GM12873 (cell line): Measurements from ENCODE around the gene MAJIN.
A peak's percentile ranks its signal among the peaks of the same experiment; 100 is the strongest.

ENCODE experiments used
- TF ChIP-seq, protein P1 (sequence below): IDR thresholded peaks from 2 replicates; pipeline ENCODE4 v1.5.1; 2012; ENCODE audit warnings: low read depth, mild to moderate bottlenecking, moderate library complexity, low read length, control low read depth; ENCODE audit not compliant: insufficient read depth; ENCODE audit errors: missing control alignments

MAJIN gene, protein sequence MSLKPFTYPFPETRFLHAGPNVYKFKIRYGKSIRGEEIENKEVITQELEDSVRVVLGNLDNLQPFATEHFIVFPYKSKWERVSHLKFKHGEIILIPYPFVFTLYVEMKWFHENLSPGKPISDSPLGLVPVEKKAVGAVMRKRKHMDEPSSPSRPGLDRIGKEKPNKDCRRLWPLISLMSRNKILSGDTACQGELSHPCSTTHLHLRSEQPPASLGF

DNA sequence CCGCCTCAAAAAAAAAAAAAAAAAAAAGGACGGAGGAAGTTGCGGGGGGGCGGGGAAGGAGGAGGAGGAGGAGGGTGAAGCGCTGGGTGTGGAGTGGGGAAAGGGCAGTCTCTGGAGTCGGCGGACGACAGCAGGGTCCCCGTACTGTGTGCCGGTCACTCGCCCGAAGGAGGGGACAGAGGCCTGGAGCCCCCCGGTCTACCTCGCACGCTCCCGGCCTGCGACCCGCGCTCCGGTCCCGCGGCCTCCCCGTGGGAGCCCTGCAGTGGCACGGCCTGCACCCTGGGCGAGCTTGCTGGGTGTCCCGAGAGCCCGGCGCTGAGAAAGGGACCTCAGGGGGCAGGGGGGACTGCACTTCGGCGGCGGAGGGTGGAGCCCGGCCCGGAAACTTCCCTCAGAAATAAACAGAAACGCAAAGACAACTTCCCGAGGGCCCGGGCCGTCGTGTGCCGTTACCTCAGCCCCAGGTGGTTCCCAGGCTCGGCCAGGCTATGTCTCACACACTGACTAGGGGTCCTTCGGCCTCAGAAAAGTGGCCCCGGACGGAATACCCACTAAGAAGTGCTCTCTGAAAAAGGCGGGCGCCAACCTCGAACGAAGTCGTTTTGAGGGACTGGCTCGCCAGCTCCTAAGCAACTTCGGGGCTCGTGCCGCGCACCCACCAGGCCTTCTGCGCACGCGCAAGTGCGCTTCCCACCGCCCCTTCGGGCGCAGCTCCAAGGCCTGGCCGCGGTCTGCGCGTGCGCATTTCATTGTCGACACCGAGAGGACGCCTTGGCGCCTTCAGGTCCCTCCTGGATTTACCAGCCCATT, at the start of gene MAJIN:
TSS of gene MAJIN (minus strand) at position 688 of the 813 bp plus-strand sequence. CDS start 12,703 bp downstream, outside the sequence.
- TF ChIP-seq, protein P1, sequence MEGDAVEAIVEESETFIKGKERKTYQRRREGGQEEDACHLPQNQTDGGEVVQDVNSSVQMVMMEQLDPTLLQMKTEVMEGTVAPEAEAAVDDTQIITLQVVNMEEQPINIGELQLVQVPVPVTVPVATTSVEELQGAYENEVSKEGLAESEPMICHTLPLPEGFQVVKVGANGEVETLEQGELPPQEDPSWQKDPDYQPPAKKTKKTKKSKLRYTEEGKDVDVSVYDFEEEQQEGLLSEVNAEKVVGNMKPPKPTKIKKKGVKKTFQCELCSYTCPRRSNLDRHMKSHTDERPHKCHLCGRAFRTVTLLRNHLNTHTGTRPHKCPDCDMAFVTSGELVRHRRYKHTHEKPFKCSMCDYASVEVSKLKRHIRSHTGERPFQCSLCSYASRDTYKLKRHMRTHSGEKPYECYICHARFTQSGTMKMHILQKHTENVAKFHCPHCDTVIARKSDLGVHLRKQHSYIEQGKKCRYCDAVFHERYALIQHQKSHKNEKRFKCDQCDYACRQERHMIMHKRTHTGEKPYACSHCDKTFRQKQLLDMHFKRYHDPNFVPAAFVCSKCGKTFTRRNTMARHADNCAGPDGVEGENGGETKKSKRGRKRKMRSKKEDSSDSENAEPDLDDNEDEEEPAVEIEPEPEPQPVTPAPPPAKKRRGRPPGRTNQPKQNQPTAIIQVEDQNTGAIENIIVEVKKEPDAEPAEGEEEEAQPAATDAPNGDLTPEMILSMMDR, result no peak

DNA sequence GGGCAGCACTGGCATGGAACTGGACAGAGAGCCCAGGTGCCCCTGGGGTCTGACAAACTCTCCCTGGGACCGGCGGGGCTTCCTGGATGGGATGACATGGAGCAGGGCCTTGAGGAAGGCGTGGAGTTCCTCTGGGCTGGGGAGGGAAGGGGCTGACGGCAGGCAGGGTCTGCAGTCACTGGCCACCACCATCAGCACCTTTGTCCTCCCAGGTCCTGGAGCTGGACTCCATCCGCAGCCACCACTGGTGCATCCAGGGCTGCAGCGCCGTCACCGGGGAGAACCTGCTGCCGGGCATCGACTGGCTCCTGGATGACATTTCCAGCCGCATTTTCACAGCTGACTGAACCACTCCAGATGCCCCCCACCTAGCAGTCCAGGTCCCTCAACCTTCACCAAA, 49.6 kb upstream of the MAJIN start:
- TF ChIP-seq, protein P1, result no peak

DNA sequence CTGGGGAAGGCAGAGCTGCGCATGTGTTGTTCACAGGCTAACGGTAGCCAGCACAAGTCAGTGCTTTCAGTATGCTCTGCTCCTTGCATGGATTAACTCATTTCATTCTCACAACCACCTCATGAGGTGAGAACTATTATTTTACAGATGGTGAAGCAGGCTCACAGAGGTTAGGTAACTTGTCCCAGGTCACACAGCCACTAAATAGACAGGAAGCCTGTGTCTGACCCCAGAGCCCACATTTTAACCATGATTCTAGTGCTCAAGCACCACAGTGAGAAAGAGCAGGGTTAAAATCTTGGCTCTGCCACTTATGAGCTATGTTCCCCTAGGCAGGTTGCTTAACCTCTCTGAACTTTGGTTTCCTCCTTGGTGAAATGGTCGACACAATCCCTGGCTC, 49.1 kb upstream of the MAJIN start:
- TF ChIP-seq, protein P1, result no peak

DNA sequence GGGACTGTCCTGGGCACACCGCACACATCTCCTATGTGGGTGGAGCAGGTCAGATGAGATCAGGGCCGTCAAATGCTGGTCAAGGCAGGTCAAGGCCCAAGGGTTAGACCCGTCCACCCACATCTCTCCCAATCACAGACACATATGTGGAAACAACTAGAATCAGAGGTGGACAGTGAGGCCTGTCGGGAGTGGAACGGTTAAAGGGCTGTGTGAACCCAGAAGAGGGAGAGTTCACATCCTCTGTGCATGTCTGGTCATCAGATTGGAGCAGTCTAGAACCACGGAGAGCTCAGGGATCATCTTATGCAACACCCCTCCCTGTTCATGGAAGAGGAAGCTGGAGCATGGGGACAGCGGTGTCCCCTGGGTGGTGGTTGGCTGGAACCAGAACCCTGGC, 47.9 kb upstream of the MAJIN start:
- TF ChIP-seq, protein P1, result no peak

DNA sequence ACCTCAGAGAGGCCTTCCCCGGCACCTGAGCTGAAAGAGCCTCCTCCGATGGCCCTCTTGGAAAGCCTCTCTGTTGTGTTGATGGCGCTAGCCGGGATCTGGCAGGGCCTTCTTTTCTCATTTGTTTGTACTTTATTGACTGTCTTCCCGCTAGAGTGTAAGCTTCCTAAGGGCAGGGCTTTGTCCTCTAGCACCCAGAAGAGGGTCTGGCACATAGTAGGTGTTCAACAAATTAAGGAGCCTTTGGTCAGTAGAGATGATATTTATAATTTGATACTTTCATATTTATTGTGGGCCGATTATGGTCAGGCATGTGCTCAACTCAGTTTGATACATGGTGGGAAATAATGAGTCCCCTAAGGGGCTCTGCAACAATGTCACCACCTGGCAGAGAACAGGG, 46.0 kb upstream of the MAJIN start:
- TF ChIP-seq, protein P1, result no peak

DNA sequence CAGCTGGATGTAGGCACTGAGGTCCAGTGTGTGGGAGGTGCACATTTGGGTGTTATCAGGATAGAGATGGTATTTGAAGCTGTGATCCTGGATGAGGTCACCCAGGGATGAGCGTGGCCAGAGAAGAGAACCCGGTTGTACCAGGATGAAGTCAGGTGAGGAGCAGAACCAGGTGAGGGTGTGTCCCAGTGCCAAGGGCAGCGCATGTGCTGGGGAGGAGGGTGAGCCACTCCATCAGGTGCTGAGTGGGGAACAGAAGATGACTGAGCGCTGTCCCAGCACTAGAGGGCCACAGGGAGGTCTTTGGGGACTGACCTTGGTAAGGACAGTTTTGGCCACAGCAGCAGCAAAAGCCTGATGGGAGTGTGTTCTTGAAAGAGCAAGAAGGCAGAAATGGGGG, 44.8 kb upstream of the MAJIN start:
- TF ChIP-seq, protein P1, result peak; percentile 11

DNA sequence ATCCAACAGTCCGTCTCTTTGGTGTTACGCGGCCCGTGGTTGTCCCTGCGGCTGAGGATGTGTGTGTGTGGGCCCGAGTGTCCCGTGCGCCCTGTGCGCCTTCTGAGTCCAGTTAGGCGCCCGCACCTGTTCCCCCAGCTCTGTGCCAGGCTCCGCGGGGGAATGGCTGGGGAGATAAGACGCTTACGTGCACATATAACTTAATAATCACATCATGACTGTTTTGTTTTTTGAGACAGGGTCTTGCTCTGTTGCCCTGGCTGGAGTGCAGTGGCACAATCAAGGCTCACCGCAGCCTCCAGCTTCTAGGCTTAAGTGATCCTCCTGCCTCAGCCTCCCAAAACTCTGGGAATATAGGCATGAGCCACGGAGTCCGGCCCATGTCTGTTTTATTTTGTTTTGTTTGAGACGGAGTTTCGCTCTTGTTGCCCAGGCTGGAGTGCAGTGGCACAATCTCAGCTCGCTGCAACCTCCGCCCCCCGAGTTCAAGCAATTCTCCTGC, 42.9 kb upstream of the MAJIN start:
- TF ChIP-seq, protein P1, result no peak
